ENCODE measurements around the gene LHFPL2.

The LHFPL2 gene

DNA sequence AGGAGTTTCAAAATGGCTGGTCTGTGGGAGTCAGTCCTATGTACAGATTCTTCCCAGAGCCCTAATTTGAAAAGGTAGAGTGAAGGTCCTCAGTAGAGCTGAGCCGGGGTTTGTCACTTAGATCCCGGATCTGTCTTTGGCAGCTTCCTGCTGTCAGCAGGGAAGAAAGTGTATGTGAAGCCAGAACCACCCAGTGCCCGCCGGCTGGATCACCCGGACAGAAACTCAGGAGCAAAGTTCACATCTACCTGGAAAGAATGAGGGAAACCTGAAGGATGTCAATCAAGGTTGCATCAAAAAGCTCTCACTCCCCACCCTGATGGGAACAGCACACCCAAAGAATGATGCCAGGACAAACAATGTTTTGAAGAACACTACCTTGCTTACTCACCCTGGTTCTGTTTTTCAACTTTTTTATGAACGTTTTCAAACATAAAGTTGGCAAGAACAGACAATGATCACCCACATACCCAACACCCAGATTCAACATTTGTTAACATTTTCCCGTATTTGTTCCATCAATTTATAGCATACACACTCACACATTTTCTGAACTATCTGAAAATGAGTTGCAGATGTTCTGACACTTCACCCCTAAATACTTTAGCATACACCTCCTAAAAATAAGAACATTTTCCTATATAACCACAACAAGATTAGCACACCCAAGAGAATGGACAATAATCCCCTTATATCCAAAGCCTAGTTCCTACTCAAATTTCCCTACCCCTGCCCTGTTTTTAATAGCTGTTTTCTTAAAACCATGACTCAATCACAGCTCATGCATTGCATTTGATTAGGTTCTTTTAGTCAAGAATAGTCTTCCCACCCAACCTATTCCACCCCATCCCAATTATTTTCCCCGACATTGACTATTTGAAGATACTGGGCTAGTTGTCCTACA, 133.9 kb downstream of the LHFPL2 start:
- DNase-seq = no peak

DNA sequence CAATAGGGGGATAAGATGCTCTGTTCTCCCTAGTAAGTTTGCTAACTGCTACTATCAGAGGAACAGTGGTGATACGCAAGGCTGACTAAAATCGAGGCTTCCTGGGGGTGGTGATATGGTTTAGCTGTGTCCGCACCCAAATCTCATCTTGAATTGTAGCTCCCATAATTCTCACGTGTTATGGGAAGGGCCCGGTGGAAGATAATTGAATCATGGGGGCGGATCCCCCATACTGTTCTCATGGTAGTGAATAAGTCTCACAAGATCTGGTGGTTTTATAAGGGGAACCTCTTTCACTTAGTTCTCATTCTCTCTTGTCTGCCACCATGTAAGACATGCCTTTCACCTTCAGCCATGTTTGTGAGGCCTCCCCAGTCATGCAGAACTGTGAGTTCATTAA, 135.1 kb downstream of the LHFPL2 start:
- DNase-seq = no peak

DNA sequence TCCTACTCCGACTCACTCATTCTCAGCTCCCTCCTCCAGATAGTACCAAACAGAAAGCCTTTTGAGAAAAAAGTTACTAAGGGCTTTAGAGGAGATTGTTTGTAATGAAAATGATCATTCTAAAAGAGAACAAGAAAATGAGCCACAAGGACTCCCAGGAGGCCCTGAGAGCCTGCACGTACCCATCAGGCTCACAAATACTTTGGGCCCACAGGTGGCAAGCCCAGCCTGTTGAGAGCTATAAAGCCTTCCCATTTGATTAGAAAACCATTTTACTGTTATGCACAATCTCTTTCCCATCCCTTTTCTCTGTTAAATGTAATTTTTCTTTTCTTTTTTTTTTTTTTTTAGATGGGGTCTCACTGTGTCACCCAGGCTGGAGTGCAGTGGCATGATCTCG, 136.1 kb downstream of the LHFPL2 start:
- DNase-seq = no peak

DNA sequence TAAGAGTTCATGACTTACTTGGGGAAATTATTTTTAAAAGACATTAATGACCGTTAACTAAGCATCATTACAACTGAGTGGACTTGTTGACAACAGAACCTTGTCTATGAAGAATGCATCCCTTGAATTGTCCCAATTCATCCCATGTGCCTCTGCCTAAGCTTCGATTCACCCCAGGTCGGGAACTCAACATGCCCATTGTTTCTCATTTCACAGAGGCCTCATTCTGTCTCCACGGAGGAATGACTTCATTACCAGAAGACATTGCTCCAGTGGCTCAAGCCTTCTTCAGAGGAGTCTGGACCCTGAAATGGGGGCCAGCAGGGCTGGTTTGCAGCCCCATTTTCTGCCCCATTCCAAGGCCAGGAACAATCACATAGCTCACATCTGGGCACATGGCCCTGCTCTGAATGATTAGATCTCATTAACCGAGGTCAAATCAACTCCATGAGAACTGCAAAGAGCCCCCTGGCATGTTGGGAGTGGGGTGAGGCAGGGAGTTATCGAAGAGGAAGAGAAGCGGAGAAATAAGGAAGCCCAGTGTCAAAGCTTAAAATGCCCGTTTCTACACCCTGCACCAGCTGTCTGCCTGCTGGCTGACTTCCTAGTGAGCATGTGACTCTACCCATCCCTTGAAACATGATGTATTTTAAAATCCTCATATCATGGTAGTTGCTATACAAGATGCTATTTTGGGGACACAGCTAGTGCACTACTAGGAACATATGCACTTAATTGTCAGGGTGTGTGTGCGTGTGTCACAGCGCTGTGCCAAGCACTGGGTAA, 137.3 kb downstream of the LHFPL2 start:
- DNase-seq = no peak

DNA sequence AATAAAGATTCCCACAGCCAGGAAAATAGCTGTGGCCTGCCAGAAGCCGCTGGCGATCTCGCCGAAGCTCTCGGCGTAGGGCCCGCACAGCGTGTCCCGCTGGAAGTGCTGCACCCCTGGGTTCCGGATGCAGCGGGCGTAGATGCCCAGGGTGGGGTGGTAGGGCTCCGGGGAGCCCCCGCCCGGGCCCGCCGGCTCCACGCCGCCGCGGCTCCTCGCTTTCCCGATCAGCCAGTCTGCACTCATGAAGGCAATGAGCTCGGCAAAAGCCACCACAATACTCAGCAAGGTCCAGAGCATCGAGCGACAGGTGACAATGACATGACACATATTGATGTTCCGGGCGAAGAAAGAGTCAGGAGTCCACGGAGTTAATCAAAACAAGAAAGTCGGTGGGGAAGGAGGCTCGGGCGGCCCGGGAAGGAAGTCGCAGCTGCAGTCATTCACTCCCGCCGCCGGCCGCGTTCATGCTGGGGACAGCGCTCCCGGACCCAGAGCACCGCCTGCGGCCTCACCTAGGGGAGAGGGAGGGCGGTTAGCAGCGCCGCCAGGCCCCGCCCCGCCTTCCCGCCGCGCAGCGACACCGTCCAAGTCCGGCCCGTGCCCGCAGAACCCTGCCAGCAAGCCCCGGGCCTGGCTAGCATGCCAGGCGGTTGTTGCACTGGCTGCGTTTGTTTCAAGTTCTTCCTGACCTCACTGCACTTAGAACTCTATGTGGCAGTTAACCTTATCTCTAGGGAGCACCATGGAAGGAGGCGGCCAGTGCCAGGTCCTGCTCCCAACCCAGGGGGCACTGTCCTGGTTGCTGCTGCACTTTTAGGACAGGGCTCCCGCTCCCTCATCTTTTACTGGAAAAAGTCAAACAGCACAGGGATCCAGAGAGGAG, 138.4 kb downstream of the LHFPL2 start:
- DNase-seq = peak; percentile 21 to 25

DNA sequence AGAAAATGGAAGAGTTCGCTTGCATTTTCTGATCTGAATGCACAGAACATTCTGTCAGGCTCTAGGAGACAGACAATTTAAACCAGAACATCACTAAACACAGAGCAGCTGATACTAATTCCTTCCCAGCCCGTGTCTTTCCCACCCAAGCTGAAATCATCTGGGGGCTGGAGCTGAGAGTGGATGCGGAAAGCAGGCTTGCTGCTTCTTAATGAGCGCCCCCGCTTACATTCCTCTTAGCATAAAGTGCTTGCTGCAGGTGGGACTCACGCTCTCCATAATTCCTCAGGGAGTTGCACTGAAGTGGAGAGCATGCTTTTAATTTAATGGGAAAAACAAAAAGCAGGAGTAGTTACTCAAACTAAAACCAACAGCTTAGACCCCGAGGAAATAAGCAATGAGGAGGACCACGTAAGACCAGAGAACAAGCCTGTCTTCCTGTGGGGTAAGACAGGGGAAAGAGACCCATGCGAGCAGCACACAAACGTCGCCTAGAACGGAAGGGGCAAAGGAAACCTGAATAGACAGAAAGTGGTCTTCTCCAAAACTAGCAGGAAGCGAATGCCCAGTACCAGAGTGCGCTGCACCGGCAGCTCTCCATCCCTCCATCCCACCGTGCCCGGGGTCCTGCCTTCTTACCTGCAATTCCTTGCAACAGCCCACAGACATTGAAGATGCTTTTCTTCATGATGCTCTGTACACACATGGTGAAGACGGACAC, 139.3 kb downstream of the LHFPL2 start:
- peak in 1 of 2 experiments; percentile 15 for DNase-seq

DNA sequence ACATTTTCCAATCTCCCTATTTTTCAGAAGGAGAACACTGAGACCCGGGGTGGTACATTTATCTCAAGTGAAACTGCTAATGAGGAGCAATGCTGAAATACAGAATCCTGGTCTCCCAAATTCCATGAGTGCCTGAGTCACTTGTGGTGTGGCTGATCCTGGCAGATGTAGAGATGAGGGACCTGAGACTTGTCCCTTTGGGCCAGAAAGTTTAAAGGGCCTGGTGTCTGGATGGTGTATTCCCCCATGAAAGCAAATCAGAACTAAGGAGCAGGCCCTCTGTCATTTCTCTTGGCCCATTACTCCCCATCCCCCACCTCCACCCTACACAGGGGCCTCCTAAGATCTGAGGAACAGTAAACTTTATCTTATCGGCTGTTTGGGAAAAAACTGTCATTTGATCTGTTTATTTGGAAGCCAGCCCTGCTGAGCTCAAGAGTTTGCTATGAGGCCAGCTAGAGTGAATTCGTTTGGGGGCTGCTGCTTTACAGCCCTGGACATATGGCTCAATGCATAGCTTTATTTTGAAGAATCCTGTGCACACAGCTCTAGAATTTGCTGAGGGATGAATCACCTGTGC, 140.3 kb downstream of the LHFPL2 start:
- DNase-seq = no peak

DNA sequence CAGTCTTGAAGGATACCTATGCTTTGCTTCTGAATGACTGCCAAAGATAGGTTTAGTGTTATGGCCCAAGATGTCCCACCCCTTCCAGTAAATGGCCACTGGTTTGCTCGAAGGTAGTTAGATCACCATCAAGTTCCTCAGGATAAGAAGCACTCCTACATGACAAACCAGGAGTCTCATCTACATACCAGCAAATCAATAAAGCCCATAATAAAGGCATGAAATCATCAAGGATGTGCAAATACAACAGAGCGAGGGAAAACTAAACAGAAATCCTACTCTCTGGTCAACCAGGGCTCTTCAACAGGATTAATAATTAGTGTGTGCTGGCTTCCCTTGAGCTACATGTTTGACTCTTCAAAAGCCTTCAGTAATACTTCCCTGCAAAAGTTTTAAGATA, 141.0 kb downstream of the LHFPL2 start:
- DNase-seq = no peak

DNA sequence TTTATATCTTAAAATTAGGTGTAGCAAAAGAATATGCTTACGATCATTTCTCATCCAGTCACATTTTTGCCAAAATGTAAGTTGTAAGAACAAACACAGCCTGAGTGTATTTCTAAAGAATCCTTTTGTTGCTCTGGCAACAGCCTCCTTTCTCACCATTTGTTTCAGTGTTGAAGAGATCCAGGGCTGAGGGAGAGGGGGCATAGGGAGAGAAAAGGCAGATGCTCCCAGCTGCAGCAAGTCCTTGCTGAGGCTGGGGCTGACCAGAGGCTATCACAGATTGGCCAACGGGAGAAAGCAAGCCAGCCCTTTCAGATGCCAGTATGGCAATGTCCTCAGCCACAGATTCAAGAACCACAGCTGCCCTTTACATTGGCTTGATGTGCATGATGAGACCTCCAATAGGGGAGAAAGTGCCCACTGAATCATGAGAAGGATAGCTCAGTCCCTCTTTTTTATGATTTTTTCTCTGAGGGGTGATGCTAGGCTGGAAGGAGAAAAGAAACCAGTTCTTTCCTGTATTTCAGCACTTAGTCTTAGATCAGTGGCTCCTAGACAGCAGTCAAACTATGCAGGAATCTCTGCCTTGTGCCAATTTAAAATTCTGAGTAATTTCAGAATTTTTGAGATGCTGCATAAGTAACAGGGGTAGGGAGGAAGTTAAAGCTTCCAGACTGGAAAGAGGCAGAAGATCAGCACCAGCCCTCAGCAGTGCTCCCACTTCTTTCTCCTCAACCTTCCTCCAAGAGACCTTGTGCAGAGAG, 142.1 kb downstream of the LHFPL2 start:
- no peak for DNase-seq

DNA sequence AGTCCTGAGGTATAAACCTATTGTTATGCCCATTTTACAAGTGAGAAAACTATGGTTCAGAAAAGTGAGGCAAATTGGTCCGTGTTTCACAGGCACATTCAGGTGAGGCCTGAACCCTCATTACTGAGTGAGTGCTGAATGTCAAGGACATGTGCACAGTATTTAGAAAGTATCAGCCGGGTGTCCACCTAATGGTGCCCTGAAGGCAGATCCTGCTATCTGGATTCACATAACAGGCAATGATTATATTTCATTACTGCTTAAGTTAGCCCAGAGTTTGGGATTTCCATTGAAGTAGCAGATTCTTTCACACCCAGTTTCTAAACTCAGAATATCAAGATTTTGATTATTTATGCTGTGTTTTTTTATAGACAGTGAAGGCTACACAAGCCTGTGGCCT, 142.7 kb downstream of the LHFPL2 start:
- DNase-seq = no peak

DNA sequence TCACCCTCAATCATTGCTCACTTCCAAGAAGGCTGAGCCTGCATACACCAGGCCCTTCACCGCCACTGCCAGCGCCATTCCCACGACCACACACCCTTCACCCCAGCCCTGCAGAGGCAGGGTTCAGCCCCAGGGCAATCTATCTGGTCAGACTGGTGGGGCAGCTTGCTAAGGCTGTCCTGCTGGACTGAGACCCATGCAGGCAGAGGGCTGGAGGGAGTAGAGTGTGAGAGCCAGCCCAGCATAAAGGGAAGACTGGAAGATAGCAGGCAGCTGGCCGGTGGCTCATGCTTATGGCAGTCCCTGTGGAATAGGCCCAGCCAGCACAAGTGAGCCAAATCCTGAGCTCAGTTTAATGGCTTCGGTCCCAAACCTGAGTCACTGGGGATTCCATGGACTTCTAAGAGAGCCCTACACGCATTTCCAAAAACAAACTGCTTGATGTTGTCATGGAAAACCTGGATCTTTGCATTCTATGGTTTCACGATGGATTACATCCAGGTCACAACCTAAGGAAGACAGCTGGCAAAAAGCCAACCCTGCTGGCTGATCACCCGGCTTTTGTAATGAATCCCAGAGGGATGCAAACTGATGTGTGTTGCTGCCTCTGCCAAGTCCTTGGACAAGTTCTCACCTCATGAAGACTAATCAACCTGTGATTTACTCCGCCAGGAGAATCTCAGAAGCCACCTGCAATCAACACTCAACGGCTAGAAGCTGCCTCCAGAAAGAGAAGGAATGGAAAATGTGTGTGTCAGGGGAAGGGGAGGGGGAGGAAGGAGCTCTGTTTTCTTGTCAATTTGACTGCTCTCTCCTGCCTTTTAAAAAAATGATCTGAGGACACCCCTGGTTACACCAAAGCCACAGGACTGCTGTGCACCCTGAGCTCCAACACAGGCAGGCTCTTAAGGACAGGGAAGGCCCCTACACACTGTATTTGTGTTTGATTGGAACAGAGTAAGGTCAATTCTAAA, 143.6 kb downstream of the LHFPL2 start:
- peak; percentile 31 to 55 for DNase-seq

DNA sequence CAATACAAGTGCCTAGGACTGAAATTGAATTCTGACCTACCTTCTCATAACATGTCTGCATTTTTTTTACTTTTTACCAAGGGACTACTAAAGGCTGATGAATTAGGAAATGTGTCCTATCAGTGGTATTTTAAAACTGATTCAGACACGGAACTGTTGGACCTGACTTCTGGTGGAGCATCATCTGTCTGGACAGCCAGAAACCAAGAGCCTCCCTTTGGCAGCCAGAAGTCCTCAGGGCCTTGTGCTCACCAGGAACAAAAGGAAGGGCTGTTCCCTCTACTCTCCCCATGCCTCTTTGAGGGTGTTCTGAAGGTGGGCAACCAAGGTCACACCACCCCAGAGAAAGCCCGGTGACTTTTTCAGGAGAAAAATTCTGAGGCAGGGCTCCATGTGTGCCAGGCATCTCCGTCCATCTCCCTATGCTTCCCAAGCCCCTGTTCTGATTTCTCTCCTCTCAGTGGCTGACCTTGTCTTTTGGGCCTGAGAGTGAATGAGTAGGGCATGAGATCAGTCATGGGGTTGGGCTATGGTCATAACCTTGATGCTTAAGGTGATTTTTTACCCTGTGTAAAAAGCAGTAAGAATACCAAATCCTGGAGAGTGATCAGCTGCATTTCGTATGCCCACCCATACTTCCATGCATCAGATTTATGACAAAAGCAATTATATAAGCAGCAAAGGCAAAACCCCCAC, 144.5 kb downstream of the LHFPL2 start:
- no peak for DNase-seq

DNA sequence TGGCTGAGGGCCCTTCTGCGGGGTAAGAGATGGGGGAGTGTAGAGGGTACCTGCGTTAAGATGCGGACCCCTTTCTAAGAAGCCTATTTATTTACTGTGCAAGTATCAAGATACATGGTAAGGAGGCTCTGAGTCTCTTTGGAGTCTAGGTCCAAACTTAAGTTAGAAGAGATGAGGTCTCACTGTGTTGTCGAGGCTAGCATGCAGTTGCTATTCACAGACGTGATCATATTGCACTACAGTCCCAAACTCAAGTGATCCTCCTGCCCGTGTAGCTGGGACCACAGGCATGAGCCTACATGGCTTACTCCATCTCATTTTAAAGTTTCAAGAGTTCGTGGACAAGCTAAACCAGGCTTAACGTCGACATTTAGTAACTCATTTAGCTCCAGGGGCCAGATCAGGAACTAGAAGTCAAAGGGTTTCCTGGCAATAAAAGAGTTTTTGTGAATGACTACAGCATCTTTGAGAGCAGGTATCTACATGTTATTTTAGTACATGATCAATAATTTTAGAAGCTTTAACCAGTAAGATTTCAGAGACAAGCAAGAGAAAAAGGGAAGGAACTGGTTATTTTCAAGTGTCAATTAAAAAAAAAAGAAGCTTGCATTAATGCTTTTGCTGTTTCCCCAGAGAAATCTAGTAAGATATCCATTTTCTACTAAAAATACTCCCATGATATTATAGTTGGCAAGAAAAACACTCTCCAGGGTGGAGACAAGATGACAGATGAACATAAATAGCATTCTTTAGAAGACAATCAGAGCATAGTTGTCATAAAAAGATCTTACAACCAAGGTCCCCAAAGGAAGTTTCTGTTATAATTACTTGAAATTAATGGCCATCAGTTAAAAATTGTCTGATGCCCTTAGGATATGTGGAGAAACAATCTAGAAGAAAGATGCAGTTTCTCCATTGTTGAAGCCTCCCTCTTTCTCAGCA, 146.9 kb downstream of the LHFPL2 start:
- DNase-seq = no peak

DNA sequence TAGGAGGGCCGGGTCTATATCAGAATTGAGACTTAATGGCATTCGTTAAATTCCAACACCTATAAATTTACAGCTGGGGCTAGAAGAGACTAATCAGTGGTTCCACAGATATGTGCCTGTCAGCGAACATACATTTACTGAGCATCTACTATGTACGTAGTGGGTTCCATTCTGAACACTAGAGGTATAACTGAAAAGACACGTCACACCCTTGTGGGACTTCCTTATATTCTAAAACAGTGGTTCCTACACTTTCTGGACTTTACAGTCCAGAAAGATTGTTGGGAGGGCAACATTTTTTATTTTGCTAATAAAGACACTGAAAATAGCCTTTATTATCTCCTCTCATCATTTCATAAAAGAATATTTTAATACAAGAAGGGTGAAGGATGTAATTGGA, 147.7 kb downstream of the LHFPL2 start:
- no peak for DNase-seq

DNA sequence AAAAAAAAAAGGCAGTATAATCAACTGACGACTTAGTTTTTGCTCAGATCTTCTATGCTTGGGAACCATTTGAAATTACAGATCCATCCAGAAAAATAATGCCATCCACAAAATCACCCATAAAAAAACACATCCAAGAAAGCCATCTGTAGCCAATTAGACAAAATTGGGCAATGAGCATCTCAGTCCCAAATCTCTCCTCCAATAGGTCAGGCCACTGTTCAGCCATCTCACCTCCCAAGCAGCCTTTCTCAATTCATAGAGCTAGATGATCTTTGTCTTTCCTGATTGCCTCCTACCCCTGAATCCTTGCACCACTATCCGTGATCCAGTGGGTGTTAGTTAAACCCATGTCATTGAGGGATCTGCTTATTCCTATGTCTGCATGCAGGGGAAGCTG, 148.5 kb downstream of the LHFPL2 start:
- no peak for DNase-seq

DNA sequence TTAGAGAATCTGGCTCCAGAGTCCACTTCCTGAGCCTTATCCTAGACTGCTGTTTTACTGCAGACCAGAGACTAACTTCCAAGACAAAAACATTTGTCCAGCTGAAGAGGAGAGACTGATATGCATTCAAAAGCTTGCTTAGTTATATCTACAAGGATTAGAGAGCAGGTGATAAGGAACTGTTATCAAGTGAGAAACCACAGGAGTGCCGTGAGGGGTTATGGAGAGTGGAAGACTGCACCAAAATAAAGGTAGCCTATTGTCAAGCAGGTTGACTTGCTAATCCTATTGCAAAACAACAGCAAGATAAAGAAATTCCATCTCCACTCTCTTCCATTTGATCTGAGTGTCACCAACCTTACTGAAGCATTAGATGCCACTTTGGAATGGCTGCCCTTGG, 149.1 kb downstream of the LHFPL2 start:
- DNase-seq = no peak

DNA sequence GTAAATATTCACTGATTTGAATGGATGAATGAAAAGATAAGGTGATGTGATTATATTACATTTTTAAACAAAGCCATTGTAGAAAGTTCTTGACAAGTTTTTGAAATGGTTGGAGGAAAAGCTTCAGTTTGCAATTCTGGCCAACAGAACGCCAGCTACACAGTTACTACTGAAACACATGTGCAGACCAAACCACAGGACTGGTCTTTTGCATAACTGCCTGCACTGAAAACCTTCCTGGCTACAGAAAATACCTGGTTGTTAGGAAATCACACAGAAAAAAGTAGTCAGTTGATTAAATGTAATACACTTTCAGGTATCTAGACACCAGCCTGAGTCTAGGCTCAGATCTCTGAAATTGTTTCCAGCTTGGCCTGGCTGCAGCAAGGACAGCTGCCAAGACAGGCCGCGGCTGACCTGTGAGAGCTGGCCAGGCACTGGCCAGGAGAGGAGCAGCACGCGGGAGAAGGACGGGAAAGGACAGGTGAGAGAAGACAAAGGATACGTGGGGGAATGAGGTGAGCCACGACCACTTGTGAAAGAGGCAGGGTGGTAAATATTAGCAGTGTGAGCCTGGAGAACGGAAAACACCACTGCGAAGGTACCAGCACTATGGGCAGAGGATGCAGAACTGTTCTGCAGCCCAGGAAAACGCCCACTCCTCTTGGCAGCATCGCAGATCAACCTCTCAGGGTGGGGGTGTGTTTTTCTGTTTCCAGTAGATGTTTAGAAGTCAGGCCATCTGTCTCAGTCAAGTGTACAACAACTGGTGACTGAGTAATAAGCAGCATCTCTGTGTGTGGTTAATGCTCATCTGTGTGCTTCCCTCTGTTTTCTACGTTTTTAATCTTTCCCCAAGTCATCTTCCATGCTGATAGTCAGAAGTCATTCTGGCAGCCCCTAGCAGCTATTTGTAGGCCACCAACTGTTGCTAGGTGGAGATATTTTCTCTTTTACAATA, 150.7 kb downstream of the LHFPL2 start:
- DNase-seq = no peak
